HUES48 (cell line): Measurements from ENCODE around the gene MEAK7.
"Not testable (repeated sequence)": the region's sequence is repeated elsewhere in the genome, so short reads cannot be mapped to it uniquely, and the experiment has no call there.

ENCODE experiments used
- H3K27ac ChIP-seq: one replicate; pipeline ENCODE4 v1.7.0; 2013; ENCODE audit warnings: low read depth, low read length, inconsistent platforms
- H3K27me3 ChIP-seq: 2 replicates; pipeline ENCODE4 v1.6.1; 2013; ENCODE audit warnings: mild to moderate bottlenecking, low read length; ENCODE audit not compliant: control insufficient read depth, insufficient read depth
- H3K36me3 ChIP-seq: 2 replicates; pipeline ENCODE4 v1.6.1; 2013; ENCODE audit warnings: low read length; ENCODE audit not compliant: control insufficient read depth, insufficient read depth
- H3K4me1 ChIP-seq: 2 replicates; pipeline ENCODE4 v1.6.1; 2013; ENCODE audit warnings: mild to moderate bottlenecking, low read length; ENCODE audit not compliant: control insufficient read depth, insufficient read depth
- H3K4me3 ChIP-seq: 2 replicates; pipeline ENCODE4 v1.5.1; 2013; ENCODE audit warnings: mild to moderate bottlenecking, low read depth, low read length
- H3K9ac ChIP-seq: 2 replicates; pipeline ENCODE4 v1.6.1; 2013; ENCODE audit warnings: mild to moderate bottlenecking, low read depth, low read length, moderate library complexity
- H3K9me3 ChIP-seq: 2 replicates; pipeline ENCODE4 v1.6.1; 2013; ENCODE audit warnings: low read length; ENCODE audit not compliant: control insufficient read depth, insufficient read depth

MEAK7 gene

GRCh38 chr16:84520725-84521496, 16.5 kb upstream of the MEAK7 start:
- no peak overlapping the region for H3K9ac ChIP-seq
- H3K4me3 ChIP-seq, result no peak overlapping the region
- H3K9me3 ChIP-seq, result no peaks in the 10 kb centered on the region
- H3K27ac ChIP-seq, result no peak overlapping the region
- no peaks in the 10 kb centered on the region for H3K4me1 ChIP-seq
- H3K36me3 ChIP-seq, result no peaks in the 10 kb centered on the region
- H3K27me3 ChIP-seq, result no peaks in the 10 kb centered on the region

GRCh38 chr16:84519855-84520254, 15.4 kb upstream of the MEAK7 start:
- H3K4me3 ChIP-seq, result no peak overlapping the region
- H3K27ac ChIP-seq, result no peak overlapping the region
- H3K9me3 ChIP-seq, result no peaks in the 10 kb centered on the region
- no peaks in the 10 kb centered on the region for H3K36me3 ChIP-seq
- H3K9ac ChIP-seq, result no peak overlapping the region
- H3K4me1 ChIP-seq, result no peaks in the 10 kb centered on the region
- no peaks in the 10 kb centered on the region for H3K27me3 ChIP-seq

GRCh38 chr16:84518804-84519341, 14.4 kb upstream of the MEAK7 start:
- H3K4me1 ChIP-seq, result no peaks in the 10 kb centered on the region
- no peaks in the 10 kb centered on the region for H3K9me3 ChIP-seq
- H3K27ac ChIP-seq, result no peak overlapping the region
- no peak overlapping the region for H3K4me3 ChIP-seq
- H3K36me3 ChIP-seq, result no peaks in the 10 kb centered on the region
- no peak overlapping the region for H3K9ac ChIP-seq
- no peaks in the 10 kb centered on the region for H3K27me3 ChIP-seq

DNA sequence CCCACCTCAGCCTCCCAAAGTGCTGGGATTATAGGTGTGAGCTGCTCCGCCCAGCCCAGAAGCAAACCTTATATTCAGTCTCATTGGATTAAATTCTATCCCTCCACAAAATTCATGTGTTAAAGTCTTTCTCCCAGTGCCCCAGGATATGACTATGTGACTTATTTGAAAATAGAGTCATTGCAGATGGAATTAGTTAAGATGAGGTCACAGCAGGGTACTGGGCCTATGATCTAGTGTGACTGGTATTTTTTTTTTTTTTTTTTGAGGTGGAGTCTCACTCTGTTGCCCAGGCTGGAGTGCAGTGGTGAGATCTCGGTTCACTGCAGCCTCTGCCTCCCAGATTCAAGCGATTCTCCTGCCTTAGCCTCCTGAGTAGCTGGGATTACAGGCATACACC, 13.8 kb upstream of the MEAK7 start:
- H3K27me3 ChIP-seq, H3K36me3 ChIP-seq, H3K27ac ChIP-seq, H3K4me3 ChIP-seq, H3K4me1 ChIP-seq, H3K9me3 ChIP-seq, H3K9ac ChIP-seq: not testable (repeated sequence)

DNA sequence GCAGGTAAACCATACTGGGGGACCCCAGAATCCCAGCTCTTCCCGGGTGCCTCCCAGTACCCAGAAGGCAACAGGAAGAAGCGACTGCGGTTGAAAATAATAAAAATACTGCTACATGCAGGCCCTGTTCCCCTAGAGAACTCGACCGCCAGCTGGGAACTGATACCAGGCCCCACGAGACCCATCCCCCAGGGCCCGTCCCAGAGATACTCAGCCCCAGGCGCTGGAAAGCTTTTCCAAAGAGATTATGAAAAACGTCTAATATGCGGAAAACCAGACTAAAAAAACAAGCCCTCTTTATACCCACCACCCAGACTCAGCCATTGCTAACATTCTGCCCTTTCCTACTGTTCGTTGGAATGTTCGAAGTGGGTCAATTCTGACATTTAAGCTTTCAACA, 12.9 kb upstream of the MEAK7 start:
- H3K27me3 ChIP-seq, result no peaks in the 10 kb centered on the region
- no peak overlapping the region for H3K27ac ChIP-seq
- no peak overlapping the region for H3K9ac ChIP-seq
- no peaks in the 10 kb centered on the region for H3K4me1 ChIP-seq
- no peak overlapping the region for H3K4me3 ChIP-seq
- H3K36me3 ChIP-seq, result no peaks in the 10 kb centered on the region
- no peaks in the 10 kb centered on the region for H3K9me3 ChIP-seq

GRCh38 chr16:84514874-84515835, 10.7 kb upstream of the MEAK7 start:
- Histone ChIP-seq H3K4me1 (peaks cover 5% of the 10 kb centered on the region; the same call in 1 of the 2 replicates), H3K9ac (no peak overlapping the region), H3K9me3 (no peaks in the 10 kb centered on the region), H3K36me3 (no peaks in the 10 kb centered on the region), H3K4me3 (no peak overlapping the region), H3K27me3 (no peaks in the 10 kb centered on the region), H3K27ac (peak overlapping the region; percentile 15)

GRCh38 chr16:84514295-84514873, 9.9 kb upstream of the MEAK7 start:
- H3K9ac ChIP-seq, result no peak overlapping the region

GRCh38 chr16:84513666-84514065, 9.2 kb upstream of the MEAK7 start:
- no peak overlapping the region for H3K27ac ChIP-seq
- H3K9me3 ChIP-seq, result no peaks in the 10 kb centered on the region
- H3K9ac ChIP-seq, result no peak overlapping the region
- no peak overlapping the region for H3K4me3 ChIP-seq
- peaks cover 5% of the 10 kb centered on the region; the same call in 1 of the 2 replicates for H3K4me1 ChIP-seq
- H3K36me3 ChIP-seq, result no peaks in the 10 kb centered on the region
- no peaks in the 10 kb centered on the region for H3K27me3 ChIP-seq

More at GRCh38 chr16:84514295-84514873, 9.9 kb upstream of the MEAK7 start:
- Histone ChIP-seq H3K4me1 (peaks cover 5% of the 10 kb centered on the region; the same call in 1 of the 2 replicates), H3K4me3 (no peak overlapping the region), H3K27me3 (no peaks in the 10 kb centered on the region), H3K27ac (no peak overlapping the region), H3K36me3 (no peaks in the 10 kb centered on the region), H3K9me3 (no peaks in the 10 kb centered on the region)

GRCh38 chr16:84513123-84513522, 8.7 kb upstream of the MEAK7 start:
- Histone ChIP-seq H3K9me3 (no peaks in the 10 kb centered on the region), H3K9ac (no peak overlapping the region), H3K27me3 (no peaks in the 10 kb centered on the region), H3K4me1 (peaks cover 5% of the 10 kb centered on the region; the same call in 1 of the 2 replicates), H3K4me3 (no peak overlapping the region), H3K27ac (no peak overlapping the region), H3K36me3 (no peaks in the 10 kb centered on the region)

DNA sequence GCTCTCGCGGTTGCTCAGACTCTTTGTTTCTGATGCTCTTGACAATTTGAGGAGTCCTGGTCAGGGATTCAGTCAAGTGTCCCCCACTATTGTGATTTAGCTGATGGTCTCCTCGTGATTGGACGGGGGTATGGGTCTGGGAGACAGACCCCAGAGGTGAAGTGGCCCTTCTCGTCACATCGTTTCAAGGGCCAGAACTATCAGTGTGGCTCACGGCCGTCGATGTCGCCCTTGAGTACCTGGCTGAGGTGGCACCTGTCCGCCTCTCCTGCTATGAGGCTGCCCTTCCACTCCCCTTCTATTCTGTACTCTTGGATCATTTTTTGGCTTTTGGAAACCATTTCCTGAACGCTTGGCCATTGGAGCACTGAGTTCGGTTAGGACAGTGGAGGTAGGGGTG, 7.4 kb upstream of the MEAK7 start:
- Histone ChIP-seq H3K4me3 (no peak overlapping the region), H3K9ac (no peak overlapping the region), H3K27ac (no peak overlapping the region)

More for the DNA sequence above, 7.4 kb upstream of the MEAK7 start:
- H3K9me3 ChIP-seq, result no peaks in the 10 kb centered on the region
- H3K27me3 ChIP-seq, result no peaks in the 10 kb centered on the region
- H3K4me1 ChIP-seq, result peaks cover 5% of the 10 kb centered on the region; the same call in 1 of the 2 replicates
- H3K36me3 ChIP-seq, result no peaks in the 10 kb centered on the region
